Raji (cell line): ENCODE data around the gene PRKCZ.

Experiments
- POLR2A ChIP-seq: IDR thresholded peaks from 2 replicates; pipeline ENCODE4 v1.6.1; 2011; ENCODE audit warnings: low read depth, low read length, control low read depth; ENCODE audit not compliant: insufficient read depth

The PRKCZ gene

GRCh38 chr1:2212532-2213491 is 162.6 kb downstream of the PRKCZ start:
- no peak for TF ChIP-seq POLR2A

- TF ChIP-seq POLR2A = no peak
Measured at GRCh38 chr1:2213576-2214505, 163.6 kb downstream of the PRKCZ start.

- no peak for TF ChIP-seq POLR2A
Measured at GRCh38 chr1:2214541-2215241, 164.5 kb downstream of the PRKCZ start.

- no peak for TF ChIP-seq POLR2A
Measured at GRCh38 chr1:2215329-2215728, 165.1 kb downstream of the PRKCZ start.

DNA sequence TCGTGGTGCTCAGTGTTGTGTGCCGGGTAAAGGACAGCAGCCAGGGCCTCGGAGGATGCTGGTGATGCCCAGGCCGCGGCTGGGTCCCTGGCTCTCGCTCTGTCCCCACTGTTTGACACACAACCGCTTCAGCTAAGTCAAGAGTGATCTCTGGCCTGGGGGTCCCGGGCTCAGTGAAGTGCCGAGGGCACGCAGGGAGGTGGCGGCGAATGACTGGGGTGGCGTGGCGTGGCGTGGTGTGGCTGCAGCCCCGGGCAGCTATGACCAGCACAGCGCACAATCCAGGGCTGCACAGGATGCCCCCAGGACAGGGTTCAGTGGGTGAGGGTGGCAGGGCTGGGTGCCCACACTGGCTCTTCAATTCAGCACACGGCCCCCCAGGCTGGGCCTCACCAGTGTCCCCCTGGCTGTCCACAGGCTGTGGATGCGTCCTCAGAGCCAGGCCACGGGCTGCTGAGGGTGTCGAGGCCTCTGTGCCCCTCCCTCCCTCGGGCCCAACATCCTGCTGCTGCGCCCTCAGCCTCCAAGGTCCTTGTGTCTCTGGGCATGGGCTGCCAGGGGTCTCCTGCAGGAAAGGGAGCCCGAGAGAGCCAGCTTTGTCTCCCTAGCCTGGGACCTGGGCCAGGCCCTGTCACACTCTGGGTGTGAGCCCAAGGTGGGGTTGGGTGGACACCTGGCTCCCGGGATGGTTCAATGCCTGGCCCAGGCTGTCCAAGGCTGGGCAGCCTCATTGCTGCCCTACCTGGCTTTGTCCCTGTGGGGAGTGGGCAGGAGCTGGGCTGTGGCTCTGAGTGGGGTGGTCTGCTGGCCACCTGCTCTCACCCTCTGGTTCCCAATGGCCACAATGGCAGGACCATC is 165.9 kb downstream of the PRKCZ start:
- no peak for TF ChIP-seq POLR2A

DNA sequence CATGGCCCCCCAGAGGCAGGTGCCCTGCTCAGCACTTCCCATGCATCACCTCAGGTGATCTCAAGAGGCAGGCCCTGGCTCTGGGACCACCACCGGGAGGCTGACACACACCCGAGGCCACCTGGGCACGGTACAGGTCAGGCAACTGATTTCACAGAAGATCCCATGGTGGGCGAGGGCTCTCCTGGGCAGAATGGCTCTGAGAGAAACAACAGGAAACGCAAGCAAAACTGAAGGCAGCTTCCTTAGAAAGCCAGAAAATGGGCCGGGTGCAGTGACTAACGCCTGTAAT is 166.5 kb downstream of the PRKCZ start:
- TF ChIP-seq POLR2A = no peak

DNA sequence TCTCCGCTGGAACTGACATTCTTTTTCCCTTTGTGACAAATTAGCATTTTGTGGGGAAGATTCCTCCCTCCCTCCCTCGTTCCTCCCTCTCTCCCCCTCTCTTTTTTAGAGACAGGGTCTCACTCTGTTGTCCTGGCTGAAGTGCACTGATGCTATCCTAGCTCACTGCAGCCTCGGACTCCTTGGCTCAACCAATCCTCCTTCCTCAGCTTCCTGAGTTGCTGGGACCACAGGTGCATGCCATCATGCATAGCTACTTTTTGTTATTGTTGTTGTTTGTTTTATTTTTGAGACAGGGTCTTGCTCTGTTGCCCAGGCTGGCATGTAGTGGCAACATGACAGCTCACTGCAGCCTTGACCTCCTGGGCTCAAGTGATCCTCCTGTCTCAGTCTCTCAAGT is 171.1 kb downstream of the PRKCZ start:
- no peak for TF ChIP-seq POLR2A

DNA sequence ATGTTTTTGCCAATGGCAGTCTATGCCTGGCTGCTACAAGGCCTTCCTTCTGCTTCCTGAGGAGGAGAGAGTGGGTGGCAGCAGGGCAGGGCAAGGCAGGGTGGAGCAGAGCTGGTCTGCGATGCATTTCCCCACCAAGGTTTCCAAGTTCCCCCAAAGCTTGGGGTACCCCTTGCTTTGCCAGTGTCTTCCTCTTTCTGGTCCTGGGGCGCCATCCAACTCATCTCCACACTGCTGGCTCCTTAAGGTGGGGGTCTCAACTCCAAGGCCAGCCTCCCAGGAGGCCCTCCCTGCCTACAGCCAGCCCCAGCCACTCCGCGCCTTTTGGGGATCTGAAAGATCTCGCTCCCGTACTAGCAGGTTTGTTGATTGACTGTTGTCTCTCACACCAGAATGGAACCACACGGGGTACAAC is 174.0 kb downstream of the PRKCZ start:
- no peak for TF ChIP-seq POLR2A

DNA sequence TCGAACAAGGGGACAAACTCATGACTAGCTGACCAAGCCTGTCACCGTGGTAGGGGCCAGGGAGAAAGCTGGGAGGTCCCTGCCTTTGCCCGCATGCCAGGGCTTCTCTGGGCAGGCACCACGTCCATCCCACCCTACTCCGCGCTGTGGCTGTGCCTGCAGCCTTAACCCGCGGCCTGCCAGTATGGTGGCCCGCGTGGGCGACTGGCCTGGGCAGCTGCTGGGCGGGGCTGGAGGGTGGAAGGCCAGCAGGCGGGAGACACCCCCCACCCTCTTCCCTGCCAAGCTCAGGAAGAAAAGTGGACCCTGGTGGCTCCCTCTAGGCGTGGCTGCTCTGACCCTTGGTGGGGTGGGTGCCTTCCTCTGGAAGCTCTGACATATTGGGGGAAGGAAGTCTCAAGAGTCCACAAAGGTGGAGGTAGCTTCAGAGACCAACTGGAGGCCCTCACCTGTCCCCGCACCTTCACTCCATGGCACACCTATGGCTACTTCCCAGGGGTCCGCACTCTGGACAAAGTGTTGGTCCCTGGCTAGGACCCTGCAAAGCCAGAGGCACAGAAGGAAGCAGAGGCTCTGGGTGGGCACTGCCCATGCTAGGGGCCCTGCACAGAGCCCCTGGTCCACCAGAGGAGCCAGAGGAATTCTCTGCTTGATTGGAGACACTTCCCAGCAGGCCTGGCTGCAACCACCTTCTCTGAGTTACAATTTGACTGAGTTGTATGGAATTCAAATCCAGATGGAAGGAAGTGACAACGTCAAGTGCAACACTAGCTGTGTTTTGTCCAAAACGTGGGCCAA is 174.6 kb downstream of the PRKCZ start:
- TF ChIP-seq POLR2A = no peak

DNA sequence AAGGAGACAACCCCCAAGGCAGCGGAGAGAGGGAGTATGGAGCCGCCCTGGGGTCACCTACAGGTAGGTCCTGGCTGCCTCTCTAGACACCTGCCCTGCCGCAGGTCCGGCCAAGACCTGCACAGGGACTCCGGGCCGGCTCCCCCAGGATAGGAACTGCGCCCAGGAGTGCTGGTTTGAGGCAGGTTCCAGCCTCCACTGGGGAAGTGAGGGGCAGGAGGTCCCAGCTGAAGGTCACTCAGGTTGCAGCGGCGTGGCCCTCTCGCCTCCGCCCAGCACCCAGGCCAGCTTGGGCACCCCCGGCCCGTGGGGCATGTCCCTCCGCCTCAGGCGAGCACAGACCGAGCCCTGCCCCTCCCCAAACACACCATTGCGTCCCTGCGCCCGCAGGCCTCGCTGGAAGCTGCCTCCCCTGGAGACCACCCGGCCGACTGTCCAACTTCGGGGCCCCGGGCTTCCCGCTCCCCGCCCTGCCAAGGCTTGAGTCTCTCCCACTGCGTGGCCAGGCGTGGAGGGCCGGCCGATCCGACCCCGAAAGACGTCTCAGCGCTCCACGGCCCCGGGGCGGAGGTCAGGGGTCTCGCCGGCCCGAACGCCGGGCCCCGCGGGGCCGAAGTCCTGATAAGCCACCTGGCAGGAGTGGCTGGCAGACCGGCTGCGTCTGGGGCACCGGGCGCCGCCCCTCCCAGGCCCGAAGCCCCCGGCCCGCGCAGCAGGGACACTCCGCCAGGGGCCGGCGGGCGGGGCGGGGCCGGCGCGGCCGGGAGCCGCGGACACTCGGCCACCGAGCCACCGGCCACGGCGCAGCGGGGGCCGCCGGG is 176.5 kb downstream of the PRKCZ start:
- TF ChIP-seq POLR2A = no peak

DNA sequence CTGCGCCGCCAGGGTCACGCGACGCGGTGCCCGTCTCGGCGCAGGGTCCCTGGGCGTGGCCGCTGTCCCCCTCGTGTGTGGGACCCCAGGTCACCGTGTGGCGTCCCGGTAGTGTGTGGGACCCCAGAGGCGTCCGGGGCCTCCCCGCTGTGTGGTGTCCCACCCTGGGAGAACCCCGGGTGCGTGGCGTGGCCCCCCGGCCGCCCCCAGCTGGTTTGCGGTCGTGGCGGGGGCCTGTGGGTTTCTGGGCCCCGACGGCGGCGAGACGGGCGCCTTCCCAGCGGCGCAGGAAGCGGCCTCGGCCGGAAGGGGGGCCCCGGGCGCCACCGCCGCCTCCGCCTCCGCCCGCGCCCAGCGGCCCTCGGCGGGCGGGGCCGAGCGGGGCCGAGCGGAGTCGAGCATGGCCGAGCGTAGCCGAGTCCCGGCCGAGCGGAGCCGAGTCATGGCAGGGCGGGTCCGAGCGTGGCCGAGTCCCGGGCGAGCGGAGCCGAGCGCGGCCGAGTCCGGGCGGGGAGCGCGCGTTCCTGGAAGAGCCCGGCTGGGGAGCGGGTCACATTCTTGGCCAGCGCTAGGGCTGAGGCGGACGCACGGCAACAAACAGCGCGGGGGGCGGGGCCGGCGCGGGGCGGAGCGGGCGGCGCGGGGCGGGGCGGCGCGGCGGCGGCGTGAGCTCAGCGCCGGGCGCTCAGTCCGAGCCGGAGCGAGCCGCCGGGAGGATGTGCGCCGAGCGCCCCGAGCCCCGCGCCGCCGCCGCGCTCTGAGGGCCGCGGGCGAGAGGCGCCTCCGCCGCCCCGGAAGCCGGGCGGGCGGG is 177.3 kb downstream of the PRKCZ start:
- TF ChIP-seq POLR2A = peak; percentile 52

GRCh38 chr1:2228157-2228594 is 178.0 kb downstream of the PRKCZ start, which contains the start of gene SKI:
TSS of gene SKI (plus strand) at chr1:2228319. CDS start at chr1:2228767, 448 bp downstream.
- no peak for TF ChIP-seq POLR2A
